HPDE6-E6E7 (cell line): Measurements from ENCODE around the gene FRMD3.

Source experiments
- DNase-seq: peaks from one replicate; pipeline ENCODE4 v3.0.0; 2011; ENCODE audit warnings: missing footprints; ENCODE audit errors: extremely low spot score

FRMD3 gene

DNA sequence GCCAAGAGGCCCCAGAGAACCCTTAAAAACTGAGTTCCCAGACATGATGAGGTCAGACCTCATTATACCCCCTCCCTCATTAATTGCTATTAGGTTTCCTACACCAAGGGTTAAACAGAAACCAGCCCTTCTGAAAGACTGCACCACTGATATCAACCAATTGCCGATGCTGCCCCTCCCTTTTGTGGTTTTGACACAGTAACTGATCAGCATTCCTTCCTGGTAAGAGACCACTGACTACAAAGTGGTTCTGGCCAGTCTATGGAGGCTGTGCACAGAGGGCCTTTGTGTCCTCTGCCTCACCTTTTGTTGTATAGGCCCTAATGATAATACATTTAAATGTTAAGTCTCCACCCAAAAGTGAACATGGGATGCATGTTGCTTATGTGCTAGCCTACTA is 201.5 kb downstream of the FRMD3 start:
- DNase-seq: no peak

DNA sequence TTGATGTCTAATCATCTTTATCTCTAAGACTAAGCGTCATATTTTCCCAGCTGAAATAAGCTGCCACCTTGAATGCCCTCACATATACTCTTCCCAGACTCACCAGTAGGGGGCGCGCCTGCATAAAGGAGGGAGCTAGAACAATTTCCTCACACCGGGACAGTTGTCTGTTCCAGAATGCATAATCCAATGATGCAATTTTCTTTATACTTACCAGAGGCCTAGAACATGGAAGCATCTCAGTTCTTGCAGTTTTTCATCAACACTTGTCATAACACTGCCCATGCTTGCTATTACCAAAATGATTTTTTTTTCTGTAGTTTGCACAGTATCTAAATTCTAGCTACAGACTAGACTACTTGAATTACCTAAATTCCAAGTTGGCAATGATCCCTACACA is 203.9 kb downstream of the FRMD3 start:
- peak; percentile 11 for DNase-seq

DNA sequence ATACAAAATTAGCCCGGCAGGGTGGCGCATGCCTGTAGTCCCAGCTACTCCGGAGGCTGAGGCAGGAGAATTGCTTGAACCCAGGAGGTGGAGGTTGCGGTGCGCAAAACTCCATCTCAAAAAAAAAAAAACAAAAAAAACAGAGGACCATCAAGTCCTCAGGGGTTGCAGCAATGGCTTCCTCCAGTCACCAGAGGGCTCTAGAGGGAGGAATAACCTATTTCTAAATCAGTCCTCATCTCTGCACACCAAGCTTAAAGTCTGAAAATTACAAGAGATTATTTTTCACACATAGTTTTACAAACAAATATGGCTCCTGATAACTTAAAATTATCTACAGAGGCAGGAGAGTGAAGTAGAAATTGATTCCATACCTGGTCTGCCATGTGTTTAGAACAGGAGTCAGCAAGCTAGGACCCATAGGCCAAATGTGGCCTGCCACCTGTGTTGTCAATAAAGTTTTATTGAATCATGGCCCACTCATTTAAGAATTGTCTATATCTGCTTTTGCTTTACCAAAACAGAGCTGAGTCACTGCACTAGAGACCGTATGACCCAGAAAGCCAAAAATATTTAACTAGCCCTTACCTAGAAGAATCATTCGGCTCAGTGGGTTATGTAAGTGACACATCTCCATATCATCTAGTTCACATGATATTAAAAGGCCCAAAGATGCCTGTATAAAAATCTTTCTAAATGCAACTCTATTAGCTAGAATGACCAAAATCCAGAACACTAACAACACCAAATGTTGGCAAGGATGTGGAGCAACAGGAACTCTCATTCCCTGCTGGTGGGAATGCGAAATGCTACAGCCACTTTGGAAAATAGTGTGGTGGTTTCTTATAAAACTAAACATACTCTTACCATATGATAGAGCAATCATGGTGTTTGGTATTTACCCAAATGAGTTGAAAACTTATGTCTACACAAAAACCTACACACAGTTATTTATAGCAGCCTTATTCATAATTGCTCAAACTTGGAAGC is 207.7 kb downstream of the FRMD3 start:
- no peak for DNase-seq

DNA sequence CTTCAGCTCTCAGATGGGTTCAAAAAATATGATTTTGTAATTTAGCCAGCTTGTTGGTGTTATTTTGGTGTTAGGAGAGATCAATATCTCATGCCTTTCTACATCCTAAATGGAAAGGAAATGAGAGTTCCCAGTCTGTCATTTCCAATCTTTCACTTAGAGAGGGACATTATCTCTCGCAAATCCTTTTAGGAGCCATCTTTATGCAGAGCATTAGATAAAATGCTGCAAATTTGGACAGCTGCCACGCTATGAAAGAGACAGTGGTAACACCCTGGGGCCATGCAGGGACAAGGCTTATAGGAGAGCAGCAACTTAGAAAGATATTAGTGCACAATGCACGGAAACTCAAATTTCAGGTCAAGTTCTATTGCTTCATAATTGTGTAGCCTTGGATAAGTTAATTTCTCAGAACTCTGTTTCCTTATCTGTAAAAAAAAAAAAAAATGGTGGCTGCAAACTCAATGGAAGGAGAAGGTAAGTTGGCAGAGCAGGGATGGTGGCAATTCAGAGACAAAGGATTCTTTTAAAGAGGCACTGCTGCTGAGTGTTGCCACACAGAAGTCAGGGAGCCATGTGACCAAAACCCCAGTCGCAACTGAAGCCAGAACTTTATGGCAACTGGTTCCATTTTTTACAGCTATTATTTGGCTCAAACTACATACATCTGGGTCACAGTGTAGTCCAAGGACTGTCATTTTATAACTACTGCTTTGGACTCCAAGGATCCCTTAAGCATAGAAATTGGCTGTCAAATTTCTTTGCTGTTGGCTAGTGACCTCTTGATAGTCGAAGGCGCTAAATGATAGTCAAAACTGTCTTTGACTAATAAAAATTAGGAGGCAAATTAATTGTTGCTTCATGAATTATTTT is 210.2 kb downstream of the FRMD3 start:
- DNase-seq: no peak

DNA sequence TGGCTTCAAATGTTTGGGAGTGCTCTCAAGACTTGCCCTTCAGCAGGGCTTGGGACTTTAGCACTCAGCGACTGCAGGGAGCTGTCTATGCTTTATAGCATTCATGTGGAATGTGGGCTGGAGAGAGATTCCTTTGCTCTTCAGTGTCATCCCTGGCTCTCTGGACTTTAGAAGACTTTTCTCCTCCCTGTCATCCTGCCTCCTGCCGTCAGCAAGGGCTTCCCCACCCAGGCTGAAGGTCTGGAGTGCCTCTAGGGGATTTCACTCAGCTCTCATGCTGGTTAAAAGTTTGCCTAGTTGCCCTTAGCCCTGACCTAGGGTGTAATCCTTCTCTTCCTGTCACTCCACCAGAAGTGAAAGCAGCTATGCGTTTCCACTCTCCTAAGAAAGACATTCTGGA is 210.9 kb downstream of the FRMD3 start:
- DNase-seq: no peak

DNA sequence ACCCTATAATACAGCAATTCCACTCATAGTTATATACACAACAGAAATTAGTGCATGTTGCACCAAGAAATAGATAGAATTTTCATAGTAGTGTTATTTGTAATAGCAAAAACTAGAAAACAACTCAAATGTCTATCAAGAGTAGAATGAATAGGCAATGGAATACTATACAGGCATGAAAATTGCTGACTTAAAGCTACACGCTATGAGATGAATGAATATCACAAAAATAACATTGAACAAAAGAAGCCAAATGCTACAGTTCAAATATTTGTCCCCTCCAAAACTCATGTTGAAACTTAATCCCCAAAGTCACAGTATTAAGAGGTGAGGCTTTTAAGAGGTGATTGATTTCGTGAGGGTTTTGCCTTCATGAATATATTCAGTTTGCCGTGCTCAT is 215.1 kb downstream of the FRMD3 start:
- DNase-seq: no peak

DNA sequence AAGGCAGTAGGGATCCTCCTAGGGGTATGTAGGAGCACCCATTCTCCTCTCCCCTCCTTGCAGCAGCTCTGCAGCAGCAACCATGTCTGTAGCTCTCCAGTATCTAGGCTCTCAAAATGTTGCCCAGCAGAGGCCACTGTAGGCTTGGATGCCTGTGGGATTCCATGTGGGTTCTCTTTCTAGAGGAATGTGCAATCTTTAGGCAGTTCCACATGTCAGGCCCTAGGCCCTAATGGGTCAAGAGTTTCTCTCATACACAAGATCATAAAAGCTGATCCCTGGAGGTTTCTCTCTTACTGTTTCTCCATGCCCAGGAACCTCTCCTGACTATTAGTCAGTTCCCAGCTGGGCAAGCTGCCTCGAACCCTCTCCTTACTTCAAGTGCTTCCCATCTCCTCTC is 215.8 kb downstream of the FRMD3 start:
- no peak for DNase-seq

DNA sequence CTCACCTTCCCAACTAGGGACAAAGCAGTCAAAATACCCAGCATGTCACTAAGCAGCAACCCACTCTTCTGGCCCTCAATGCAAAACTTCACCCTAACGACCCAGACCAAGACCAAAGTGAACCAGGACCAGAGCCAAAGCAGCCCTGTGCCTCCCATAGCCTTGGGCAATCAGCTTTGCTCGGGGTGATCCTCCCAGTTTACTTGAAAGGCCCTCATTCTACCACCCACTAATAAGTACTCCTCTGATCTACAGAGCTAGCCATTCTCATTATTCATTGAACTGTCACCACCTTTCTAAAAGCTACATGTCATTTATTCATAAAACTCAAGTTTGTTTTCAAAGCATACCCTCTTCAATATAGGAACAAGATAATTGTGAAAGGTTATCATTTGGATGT is 221.0 kb downstream of the FRMD3 start:
- DNase-seq: no peak

DNA sequence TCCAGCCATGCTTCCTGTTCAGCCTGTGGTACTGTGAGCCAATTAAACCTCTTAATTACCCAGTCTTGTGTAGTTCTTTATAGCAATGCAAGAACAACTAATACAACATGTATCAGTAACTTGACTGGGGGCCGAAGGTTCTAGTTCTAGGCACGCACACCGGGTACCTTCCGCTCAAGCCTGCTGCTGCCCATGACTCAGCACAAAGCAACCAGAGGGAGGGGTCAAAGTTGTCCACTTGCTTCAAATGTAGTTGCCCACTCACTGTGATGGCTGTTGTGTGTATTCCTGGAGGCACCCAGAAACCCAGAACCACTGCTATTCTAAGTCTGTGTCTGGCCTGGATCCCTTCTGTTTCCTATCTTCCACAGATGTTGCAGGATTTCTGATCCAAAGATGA is 222.6 kb downstream of the FRMD3 start:
- DNase-seq: no peak

DNA sequence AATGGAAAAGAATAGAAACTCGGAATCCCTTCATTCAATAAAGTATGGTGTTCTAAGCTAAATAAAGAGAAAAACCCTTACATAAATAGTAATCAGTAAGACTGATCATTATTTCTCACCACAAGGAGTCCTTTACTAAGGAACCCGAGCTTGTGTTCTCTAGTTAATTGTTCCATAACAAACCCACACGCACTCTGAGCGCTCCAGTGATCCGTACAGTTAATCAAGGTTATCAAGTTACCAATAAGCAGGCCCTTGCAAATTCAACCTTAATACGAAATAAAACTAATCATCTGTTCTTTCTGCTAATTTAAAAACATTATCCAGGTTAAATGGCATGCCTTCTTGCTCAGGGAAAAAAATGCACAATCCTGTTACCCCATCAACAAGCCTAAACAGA is 224.4 kb downstream of the FRMD3 start:
- no peak for DNase-seq

DNA sequence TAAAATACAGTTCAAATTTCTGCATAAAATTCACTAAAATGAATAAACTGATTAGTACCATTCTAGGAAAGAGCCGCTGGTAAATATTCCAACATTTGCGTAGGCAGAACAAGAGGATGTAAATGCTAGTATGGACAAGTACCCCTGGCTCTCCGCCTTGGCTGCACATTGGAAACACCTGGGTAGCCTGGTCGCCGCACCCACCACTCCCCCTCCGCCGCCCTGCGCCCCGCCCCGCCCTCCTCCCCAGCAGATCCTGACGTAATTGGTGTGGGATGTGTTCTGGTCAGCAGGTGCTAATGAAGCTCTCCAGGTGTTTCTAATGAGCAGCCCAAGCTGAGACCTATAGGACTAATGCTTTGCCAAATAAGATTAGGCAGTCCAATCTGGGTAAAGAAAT is 225.7 kb downstream of the FRMD3 start:
- no peak for DNase-seq

DNA sequence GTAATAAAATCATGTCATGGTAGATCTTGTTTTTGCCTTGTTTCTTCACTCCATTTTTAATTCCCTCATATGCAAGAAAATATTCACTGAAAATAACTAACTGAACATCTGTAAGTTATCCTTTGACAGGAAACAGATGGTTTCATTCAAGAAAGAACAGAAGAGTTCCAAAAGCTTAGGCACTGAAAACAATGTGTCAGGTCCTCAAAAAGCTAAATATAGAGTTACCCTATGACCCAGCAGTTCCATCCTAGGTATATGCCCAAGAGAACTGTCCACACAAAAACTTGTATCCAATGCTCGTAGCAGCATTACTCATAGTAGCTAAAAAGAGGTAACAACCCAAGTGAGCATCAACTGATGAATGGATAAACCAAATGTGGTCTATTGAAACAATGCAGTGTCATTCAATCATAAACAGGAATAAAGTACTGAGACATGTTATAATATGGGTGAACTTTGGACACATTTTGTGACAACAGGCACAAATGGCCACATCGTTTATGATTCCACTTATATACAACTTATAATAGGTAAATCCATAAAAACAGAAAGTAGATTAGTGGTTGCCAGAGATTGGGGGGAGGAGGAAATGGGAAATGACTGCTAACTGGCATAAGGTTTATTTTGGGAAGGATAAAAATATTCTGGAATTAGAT is 231.0 kb downstream of the FRMD3 start:
- DNase-seq: no peak

DNA sequence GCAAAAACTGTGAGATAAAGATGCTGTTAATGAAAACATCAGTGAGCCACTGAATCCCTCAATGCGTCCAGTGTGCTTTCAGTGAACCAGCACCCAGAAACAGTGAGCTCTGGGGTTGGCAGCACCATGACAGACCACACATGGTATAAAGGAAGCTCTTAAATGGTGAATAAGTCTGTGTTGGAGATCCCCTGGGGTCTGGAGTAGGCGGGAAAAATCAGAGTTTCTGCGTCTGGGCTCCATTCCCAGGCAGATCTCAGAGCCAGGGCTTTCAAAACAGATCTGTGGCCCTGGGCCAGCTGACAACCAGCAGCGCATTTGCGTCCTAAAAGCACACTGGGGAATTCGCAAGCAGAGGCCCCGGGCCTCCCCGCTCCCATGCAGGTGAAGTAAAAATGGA is 233.5 kb downstream of the FRMD3 start:
- no peak for DNase-seq

DNA sequence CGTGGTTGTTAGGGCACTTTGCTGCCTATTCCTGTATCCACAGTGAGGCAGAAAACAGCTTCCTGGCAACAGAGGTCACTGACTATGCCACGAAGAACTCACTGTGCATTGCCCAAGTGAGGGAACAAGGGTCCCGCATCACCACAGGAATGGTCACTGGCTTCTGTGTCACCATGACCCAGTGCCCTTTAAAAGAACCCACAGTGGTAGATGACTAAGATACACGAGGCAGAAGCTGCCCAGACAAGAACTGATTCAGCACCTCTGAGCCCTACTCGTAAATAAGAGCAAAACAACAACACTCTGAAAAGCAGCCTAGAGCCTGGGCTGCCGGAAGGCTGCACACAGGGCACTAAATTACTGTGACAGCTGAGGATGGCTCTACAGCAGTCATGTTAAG is 238.6 kb downstream of the FRMD3 start:
- DNase-seq: peak; percentile 4

DNA sequence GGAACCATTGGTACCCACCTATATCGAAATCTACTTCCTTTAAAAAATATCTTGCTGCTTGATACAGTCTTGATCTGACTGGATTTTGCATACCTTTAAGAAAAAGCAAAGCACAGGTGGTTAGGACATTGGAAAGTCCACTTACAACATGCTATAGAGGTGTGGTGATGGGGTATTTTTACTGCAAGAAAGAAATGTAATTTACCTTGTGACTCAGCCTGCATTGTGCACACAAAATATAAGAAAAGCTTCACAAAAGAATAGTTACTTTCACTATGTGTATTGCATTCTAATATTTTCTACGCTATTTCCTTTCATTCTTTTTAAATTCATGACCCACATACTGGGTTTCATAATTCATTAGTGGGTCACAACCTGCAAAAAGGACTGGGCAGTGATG is 239.1 kb downstream of the FRMD3 start:
- no peak for DNase-seq

DNA sequence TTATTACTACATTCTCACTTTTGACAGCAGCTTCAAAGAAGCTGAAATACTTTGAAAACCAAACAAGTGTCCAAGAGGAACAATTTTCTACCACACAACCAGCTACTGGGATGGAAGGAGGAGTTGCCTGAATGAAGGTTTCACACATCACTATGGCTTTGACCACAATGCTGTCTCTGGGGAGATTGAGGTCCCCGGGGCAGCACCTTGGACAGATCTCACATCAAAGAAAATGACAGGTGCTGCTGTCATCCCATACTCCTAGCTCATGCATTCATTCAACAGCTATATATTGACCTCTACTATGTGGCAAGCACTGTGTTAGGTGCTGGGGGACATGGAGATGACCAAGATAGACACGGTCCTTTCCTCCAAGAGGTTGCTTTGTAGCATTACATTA is 242.1 kb downstream of the FRMD3 start:
- DNase-seq: no peak

DNA sequence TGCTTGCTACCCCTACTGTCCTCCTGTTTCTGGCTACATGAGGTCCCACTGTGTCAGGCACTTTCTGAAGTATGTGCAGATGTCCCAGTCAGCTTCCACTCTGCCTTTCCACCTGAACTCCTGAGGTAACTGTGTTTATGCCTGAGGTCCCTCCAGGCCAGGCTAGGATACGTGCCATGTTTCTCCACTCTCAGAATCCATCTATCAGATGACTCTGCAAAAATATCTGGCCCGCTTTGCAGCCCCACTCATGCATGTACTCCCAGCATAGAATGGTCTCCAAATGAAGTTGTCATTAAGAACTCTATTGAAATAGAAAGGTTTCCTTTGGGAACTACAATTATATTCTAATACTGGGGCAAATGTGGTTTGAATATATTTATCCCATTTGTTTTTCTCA is 243.4 kb downstream of the FRMD3 start:
- DNase-seq: no peak

DNA sequence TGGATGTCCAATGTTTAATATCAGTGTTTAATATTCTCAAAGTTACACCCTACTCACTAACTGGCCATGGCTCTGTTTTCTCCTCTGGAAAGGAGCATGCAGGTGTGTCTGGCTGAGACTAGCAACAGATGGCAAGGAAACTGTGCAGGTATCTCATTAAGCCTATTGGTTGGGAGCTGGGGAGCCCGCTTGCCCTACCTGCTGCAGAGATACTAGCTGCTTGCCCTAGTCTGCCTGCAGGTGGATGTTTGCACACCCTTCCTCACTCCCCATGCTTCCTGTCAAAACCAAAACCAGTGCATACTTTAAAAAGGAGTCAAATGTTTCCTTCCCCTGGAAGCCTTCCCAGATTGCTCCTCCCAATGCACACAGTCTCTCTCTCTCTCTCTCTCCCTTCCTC is 247.0 kb downstream of the FRMD3 start:
- no peak for DNase-seq

DNA sequence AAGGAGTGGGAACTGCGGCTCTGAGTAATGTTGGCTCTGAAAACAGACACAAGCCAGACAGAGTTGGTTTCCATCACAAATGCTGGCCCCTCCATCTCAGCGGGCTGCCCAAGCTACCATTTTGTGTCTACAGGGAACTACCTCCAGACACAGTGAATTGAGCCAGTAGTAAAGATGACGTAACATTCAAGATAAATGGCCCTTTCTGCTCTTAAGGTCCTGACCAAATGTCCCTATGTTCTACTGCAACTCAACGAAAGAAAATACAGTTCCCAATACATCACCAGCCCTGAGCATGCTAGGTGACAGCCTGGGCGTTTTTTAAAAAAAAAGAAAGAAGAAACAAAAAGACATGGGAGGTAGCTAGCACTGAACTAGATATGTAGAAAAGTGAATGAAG is 247.5 kb downstream of the FRMD3 start:
- no peak for DNase-seq

DNA sequence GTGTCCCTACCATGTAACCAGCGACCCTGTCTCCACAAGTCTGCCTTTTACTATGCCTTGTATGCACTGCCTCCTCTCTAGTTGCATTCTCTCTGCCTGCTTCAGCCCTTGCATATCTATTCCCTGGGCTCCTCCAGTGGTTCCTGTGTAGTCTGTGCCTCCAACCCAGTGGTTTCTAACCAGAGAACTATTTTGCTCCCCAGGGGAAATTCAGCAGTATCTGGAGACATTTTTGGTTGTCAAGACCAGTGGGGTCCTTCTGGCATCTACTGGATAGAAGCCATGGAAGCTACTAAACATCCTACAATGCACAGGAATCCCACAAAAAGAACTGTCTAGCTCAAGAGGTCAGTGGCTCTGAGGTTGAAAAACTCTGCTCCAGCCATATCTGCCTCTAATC is 251.2 kb downstream of the FRMD3 start:
- no peak for DNase-seq

DNA sequence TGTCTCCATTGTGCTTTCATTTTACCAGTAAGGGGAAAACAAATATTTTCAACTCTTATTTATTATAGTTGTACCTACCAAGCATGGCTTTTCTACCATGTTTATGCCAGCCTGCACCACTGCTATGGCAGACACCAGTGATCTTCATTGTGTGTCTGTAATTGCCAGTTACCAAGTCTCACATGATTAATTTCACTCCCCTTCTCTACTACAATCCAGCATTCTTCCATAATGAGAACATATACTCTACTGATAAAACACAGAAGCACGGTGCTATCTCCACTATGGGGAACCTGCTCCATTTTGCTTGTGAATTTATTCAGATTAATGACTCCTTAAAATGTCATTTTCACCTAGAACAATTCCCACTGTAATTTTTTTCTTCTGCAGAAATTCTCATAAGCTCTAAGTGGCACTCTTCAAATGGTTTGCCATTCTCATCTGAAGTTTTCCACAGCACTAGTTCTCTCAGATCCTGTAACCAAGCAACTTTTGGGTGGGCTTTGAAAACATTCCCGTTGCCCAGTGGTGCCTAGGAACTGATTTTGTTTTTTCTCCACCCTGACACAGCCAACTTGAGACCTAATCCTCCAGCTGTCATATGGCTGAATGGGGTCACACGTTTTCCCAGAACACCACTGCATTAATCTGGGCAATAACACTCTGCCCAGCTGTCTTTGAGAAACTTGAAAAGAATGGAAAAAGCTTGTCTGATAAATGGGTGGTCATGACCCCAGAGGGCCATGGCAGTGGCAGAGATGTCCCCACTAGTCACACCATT is 252.6 kb downstream of the FRMD3 start:
- DNase-seq: no peak

DNA sequence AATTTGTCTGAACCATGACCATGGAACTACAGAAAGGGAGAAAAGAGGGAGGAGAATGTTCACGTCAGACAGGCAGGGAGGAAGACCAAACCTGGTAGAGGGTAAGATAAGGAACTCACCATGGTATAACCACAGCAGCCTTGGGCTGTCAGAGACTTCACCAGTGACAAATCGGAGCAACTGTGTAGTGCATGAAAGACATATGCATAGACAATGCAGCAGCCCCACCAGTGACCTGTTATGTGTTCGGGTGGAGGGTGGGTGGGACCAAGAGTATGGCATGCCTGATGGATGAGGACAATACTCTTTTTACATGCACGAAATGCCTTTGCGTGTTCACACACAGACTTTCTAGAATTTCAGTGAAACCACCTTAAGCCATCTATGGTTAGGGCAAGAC is 253.5 kb downstream of the FRMD3 start:
- no peak for DNase-seq
